Stimulated activated CD4-positive, alpha-beta T cell treated with anti-CD3 and anti-CD28 coated beads, Interleukin-1b, Interleukin-23, amount 100 ng/mL, for 1 hour (primary cell): ENCODE results near the gene SLC39A5.
"Not testable (repeated sequence)": the region's sequence is repeated elsewhere in the genome, so short reads cannot be mapped to it uniquely, and the experiment has no call there.

Experiments used
- DNase-seq, 2 donors: peaks; one replicate each; pipeline ENCODE4 v3.0.0-alpha.2; 2020; ENCODE audit warnings: low read depth in 2 of 2

Gene SLC39A5

GRCh38 chr12:56229916-56230431 lies at the start of gene SLC39A5:
TSS of gene SLC39A5 (plus strand) at chr12:56230051. CDS start at chr12:56231275, 1,224 bp downstream.
- no peak for DNase-seq

GRCh38 chr12:56186957-56187356 lies 42.9 kb upstream of the SLC39A5 start:
- DNase-seq = no peak

- DNase-seq = no peak
These were observed 41.6 kb upstream of the SLC39A5 start for GRCh38 chr12:56188131-56188777.

- DNase-seq = no peak
These were observed 41.1 kb upstream of the SLC39A5 start for GRCh38 chr12:56188778-56189098.

GRCh38 chr12:56189099-56189917 lies 40.5 kb upstream of the SLC39A5 start, which contains the start of gene SMARCC2:
TSS of gene SMARCC2 (minus strand) at chr12:56189483. CDS start at chr12:56189461, 22 bp downstream.
- peak; percentile 61 to 65 for DNase-seq

- DNase-seq = peak; percentile 27 to 84
These were observed 39.7 kb upstream of the SLC39A5 start for GRCh38 chr12:56189918-56190694.

- DNase-seq = no peak
These were observed 39.1 kb upstream of the SLC39A5 start for GRCh38 chr12:56190695-56191155.

GRCh38 chr12:56192582-56192981 lies 37.3 kb upstream of the SLC39A5 start:
- no peak for DNase-seq

- DNase-seq = peak; percentile 29 to 48
These were observed 36.7 kb upstream of the SLC39A5 start for GRCh38 chr12:56193025-56193578.

GRCh38 chr12:56196818-56197550 lies 32.9 kb upstream of the SLC39A5 start:
- DNase-seq = not testable (repeated sequence)

GRCh38 chr12:56197921-56198635 lies 31.8 kb upstream of the SLC39A5 start:
- DNase-seq = no peak

GRCh38 chr12:56198836-56199235 lies 31.0 kb upstream of the SLC39A5 start:
- DNase-seq = no peak

GRCh38 chr12:56202366-56202765 lies 27.5 kb upstream of the SLC39A5 start:
- DNase-seq = no peak

GRCh38 chr12:56202838-56203237 lies 27.0 kb upstream of the SLC39A5 start:
- DNase-seq = no peak

- DNase-seq = no peak
These were observed 25.6 kb upstream of the SLC39A5 start for GRCh38 chr12:56204275-56204674.

GRCh38 chr12:56205445-56205844 lies 24.4 kb upstream of the SLC39A5 start:
- DNase-seq = no peak

- no peak for DNase-seq
These were observed 23.2 kb upstream of the SLC39A5 start for GRCh38 chr12:56206452-56207166.

GRCh38 chr12:56208006-56208405 lies 21.8 kb upstream of the SLC39A5 start:
- no peak for DNase-seq

GRCh38 chr12:56212361-56212760 lies 17.5 kb upstream of the SLC39A5 start:
- no peak for DNase-seq

- no peak for DNase-seq
These were observed 16.0 kb upstream of the SLC39A5 start for GRCh38 chr12:56213878-56214277.
